HG03442 (cell line): ENCODE results near the gene ZNF521.

ENCODE experiments used
- ATAC-seq: cut with Tn5 transposase; IDR thresholded peaks from one replicate; pipeline ENCODE4 v1.9.1; 2021; ENCODE audit warnings: mild to moderate bottlenecking, moderate library complexity; ENCODE audit not compliant: unreplicated experiment

ZNF521 gene

DNA sequence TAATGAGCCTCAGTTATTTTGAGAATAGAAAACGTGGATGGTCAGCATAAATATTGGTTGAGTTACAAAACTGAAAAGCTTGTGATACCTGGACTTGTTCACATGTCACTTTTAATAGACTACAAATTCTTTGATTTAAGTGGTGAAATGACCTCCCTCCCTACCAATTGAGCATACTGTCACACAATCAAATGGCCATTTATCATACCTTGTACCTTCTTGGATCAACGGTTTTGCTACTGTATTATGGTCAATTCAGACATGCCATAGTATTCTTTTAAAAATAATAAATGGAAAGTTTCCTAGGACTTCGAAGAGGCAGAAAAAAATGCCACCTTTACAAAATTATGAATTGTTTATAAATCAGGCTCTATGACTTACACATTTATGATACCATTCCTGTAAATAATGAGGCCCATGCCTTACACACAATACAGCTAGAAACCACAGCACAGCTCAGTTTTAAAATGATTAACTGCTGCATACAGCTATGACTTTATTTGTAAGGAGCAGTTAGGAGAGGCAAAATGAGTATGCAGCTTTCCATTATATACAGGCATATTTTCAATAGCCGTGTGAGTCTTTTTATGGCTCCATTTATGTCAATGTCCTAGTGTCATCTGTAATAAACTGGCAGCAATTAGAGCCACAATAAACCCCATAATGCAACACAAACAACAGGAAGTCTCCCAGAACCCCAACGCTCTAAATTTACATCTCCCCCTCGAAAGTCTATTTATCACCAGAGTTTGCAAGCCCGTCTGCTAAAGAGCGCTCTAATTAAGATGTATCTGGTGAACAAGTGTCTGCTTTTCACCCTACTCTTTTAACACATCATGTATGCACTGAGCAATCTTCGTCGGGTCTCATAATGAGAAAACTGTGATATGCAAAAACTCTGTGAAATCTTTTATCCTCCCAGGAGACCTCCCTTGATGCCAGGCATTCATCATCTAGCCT lies 176.1 kb downstream of the ZNF521 start:
- ATAC-seq, result no peak

GRCh38 chr18:25174324-25174723 lies 177.6 kb downstream of the ZNF521 start:
- ATAC-seq, result no peak

GRCh38 chr18:25171334-25171733 lies 180.6 kb downstream of the ZNF521 start:
- ATAC-seq, result no peak

DNA sequence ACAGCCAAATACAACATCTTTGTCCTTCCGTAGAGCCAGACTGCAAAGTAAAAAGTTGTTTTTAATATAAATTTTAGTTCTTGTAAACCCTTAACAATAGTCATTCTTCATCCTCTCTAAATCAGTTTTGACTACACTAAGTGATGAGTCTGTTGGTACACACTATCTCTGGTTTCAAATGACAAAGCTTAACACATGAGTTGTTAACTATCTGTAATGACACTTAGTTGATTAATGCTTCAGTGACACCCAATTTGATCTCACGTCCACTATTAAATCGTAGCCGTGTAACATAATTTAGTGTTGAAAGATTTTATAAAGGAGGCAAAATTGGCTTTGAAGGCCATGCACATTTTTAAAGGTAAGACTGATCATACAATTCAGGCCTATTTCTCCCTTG lies 181.6 kb downstream of the ZNF521 start:
- ATAC-seq, result no peak

DNA sequence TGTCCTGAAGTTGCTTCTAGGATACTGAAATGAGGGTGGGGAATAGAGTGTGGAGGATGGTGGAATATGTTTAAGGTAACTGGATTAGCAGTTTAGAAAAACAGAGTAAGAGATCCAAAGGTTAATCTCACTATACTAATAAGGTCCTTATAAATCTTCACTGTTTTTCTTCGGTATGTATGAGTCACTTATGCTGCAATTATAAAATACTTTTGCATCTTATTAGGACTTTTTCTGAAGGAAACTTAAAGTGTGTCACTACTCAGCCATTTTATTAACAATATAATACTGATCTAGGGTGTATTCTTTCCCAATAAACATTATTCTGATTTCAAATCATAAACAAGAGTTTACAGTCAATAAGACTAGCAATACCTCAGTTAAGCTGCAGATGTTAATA lies 182.3 kb downstream of the ZNF521 start:
- no peak for ATAC-seq

GRCh38 chr18:25167612-25168410 lies 184.2 kb downstream of the ZNF521 start:
- no peak for ATAC-seq

DNA sequence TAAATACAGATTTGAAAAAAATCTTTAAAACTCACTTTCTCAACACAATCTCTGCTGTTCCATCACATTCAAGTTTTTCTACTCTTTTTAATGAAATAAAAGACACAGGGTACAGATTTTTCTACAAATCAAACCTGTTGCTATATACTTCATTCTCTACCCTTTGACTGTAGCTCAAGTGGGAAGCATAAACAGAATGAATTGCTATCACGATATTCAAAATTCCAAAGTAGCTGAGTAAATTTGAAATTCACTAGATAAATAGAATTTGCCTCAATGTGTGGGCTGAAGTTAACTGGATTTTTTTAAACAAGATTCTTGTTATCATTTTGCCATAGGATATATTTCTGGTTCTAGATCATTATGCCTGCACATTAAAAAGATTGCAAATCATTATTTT lies 185.9 kb downstream of the ZNF521 start:
- no peak for ATAC-seq

DNA sequence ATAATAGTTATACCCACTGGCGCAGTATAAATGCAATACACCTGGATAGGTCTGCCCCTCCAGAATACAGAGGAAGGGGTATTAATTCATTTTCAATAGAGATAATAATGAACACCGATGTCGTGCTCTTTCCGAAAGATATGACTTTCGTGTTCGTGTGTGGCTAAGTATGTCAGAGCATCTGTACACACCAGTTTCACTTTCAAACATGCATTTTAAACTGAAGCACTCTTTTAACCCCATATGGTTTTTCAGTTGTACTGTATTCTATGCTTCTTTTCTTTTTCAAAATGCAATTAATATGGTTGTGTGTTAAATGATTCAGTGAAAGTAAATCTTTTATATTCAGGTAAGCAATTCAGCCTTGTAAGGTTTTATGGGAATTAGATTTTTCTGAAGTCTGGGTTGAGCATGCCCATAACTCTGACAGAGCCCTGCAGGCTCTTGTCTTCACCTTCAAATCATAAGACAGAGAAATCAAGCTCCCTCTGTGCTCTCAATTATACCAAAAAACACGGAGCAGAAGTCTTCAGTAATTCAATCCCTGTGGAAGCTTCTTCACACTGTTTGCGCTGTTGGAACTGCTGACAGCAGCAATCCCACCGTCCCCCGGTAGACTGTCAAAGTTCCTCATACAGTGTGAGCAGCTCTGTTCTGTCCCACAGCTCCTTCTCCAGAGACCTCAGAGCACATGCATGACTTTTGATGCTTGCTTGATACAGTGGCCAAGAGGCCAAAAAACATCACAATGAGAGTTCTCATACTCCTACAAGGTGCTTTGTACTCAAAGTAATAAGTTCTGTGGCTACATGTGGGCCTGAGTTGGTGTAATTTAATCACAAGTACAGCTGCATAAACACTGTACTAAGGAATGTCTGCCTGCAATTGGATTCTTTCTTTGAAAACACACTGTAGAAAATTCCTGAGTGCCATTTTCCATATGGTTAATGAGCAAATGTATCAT lies 186.8 kb downstream of the ZNF521 start:
- peak; percentile 92 for ATAC-seq

DNA sequence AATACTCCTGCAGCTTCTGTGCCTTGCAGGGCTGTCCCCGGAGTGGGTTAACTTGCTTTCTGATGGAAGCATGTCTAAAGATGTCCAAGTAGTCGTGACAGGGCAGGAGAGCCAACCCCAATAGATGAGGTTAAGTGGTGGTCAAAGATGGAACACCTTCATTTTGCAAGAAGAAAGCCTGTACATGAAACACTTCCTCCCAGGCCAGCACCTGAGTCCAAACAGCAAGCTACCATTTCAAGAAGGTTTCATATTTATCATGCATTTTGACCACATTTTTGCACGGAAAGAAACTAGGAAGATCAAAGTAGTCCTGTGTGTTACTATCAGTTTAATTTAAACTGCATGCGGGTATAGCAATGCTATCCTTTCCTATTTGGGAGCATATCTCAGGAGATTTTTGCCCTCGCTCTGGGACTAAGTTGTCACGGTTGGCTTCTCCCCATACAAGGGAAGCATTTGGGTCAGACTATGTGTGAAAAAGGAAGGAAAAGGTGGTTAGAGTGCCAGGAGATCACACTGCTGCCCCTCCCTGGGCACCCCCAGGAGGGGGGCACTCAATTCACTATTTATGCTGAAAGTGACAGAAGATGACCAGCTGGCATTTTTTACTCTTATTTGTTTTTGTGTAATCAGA lies 187.6 kb downstream of the ZNF521 start:
- ATAC-seq, result peak; percentile 24

DNA sequence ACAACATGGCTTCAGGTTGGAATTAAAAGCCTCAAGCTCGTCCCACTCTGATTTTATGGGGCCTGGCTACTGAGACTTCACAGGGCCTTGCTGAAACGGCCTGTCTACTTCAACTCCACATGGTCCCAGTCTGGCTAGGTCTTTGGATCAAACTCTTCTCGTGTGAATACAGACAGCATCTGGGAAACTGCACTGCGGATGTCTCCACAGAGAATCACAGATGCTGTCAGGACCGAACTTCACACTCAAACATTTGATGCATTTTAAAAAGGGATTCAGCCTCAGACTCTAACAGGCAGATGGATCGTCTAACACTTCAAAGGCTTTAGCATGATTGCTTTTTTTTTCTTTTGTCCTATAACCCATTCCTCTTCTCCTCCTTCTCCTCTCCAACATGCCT lies 198.5 kb downstream of the ZNF521 start:
- no peak for ATAC-seq

DNA sequence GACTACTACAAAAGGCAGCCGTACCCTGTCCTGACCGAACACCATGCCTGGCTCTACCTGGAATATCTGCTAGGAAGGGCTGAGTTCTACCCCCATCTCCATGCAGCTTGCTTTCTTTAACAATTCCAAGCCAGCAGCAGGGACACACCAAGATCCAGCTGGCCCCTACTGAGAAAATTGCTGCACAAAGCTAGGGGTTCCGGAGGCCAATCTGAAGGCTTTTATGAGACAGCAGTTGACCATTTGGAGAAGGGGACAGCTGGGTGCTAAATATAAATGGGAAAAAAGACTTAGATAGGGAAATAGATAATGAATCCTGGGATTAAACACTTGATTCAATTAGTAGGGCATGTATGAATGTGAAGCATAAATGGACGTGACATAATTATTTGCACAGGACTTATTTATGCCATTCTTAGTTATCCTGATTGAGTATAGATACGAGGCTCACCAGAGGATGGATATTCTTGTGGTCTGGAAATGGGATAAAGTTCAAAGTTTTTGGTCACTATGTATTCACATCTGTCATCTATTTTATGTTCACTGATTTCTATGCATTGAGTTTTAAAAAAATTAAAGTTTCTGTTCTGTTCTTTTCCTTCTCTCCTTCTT lies 204.0 kb downstream of the ZNF521 start:
- no peak for ATAC-seq

GRCh38 chr18:25146512-25146910 lies 205.5 kb downstream of the ZNF521 start:
- no peak for ATAC-seq

GRCh38 chr18:25145731-25146511 lies 206.0 kb downstream of the ZNF521 start:
- ATAC-seq, result no peak

GRCh38 chr18:25144820-25145219 lies 207.1 kb downstream of the ZNF521 start:
- no peak for ATAC-seq

DNA sequence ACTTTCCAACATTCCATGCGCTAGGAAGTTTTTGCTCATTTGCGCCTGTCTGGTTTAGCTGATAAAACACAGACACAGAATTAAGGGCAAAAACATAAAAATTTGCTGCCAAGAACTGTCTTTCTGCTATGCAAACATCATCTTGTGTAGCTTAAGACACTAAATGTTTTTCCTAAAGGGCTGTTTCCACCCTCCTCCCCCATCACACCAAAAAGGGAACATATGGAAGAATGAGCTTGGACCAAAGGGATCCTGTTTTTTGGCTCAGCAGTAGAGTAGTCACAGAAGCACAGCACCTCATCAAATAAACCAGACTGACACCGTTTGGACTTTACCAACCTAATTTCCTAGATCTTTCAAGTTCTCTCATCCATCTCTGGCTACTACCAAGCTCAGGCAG lies 210.1 kb downstream of the ZNF521 start:
- no peak for ATAC-seq

DNA sequence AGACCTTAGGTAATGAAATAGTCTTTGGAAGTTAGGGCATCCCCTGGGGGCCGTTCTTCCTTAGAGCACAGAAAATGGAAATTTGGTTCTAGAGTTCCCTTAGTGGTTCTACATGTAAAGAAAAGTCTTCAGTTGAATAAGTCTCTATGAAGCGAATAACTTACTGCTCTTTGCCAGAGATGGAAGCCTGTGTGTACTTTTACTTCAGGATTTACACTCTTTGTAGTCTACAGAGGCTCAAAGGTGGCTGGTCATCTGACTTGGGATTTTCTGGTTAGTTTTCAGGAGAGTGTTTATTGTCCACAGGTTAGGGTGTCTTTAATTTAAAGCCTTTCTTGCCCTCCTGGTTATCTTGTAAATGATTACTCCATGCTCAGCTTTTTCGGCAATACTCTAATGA lies 210.6 kb downstream of the ZNF521 start:
- no peak for ATAC-seq

DNA sequence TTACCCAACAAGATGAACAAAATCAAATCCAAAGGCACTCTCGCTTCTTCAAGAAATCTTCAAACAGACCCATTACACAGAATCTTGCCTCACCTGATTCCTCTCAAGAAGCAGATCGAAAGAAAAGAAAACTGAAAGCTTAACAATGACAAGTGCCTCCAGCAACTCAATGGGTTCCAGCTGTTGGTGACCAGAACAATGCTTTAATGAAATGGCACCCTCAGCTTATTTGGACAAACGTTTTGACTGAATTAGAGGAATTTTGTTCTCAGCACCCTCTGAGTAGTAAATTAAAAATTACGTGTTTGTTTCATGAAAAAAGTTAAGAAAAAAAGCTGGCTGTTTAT lies 211.0 kb downstream of the ZNF521 start:
- ATAC-seq, result no peak

DNA sequence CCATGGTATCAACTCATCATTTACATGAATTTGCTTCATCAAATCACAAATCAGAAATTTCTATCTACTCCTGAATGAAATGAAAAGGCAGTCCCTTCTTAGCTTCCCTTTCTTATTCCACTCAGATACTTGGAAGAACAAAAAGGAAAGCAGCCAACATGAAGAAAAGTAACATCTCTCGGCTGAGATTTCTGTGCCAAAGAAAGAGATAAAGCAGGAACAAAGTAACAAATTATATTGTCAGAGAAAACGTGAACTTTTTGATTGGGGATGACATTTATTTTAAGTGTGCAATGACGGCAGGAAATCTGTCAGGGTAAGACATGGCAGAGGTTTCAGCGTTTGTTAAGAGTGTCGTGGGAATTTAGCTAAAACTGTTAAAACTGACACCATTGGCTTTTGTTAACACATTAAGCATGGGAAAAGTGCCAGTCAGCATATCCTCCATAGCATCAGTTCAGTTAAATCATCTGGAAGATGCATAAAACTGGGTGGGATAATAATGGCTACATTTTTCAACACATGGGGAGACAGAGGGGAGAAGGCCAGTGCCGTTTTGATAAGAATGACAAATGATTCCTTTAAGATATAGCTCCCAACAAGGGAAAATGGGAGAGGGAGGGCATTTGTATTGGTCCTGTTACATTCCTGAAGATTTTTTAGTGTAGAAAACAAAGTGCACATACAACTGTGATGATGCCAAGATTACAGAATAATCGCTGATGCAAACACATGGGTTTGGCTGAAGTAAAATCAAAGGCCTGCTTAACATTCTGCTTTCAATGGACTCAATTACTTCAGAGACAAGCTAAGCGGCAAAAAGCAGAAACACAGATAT lies 211.6 kb downstream of the ZNF521 start:
- no peak for ATAC-seq

DNA sequence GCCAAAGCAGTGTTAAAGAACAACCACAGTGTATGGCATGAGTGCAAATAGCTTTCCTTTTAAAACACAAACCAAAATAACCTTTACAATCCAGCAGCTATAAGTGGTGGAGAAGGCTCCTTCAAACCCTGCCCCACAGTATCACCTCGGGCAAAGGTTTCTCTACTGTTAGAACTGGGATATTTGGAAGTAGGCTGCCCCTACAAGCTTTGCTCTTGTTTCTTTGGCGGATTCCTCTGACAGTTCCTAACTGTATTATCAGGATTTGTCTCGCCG lies 214.8 kb downstream of the ZNF521 start:
- no peak for ATAC-seq
